ENCODE results near the gene PIGA. TPM values are rescaled to one million over a fixed set of nuclear protein-coding genes. Genes with fewer than 3 reads are reported as not detected.
A peak's percentile ranks its signal among the peaks of the same experiment; 100 is the strongest.

Gene PIGA
- total and polyA plus RNA-seq, 8 donors: 4.0 to 14.7 (median 9.1) TPM

DNA sequence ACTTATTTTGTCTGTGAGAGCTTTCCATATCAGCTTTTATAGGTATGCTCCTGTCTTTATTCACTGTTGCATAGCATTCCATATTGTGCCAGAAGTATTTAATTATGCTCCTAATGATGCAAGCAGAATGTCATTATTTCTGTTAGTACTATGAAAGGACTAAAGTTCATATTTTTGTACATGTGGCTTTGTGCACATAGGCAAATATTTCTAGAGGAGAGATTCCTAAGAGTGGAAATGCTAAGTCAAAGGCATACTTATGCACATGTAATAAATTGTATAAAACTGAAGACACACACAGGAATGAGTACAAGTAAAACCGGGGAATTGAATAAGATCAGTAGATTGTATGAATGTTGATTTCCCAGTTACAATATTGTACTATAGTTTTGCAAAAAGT lies 63.6 kb downstream of the PIGA start:
- DNase-seq: no peak
- Histone ChIP-seq H3K4me3 (no peak overlapping the region), H3K27me3 (peaks cover 0 to 6% (median under 1%) of the 10 kb centered on the region in 4 donors), H3K36me3 (no peaks in the 10 kb centered on the region), H3K9me3 (no peaks in the 10 kb centered on the region), H3K27ac (no peak overlapping the region), H3K4me1 (peaks cover 0 to 5% (median 0%) of the 10 kb centered on the region in 3 donors)
- intact Hi-C loops (cut with DNase I): no loop called here
- FAIRE-seq: no peak
- 45 to 85% methylated on average over 1 of the region's 1 CpG for WGBS, 2 donors
- TF ChIP-seq, protein P1, sequence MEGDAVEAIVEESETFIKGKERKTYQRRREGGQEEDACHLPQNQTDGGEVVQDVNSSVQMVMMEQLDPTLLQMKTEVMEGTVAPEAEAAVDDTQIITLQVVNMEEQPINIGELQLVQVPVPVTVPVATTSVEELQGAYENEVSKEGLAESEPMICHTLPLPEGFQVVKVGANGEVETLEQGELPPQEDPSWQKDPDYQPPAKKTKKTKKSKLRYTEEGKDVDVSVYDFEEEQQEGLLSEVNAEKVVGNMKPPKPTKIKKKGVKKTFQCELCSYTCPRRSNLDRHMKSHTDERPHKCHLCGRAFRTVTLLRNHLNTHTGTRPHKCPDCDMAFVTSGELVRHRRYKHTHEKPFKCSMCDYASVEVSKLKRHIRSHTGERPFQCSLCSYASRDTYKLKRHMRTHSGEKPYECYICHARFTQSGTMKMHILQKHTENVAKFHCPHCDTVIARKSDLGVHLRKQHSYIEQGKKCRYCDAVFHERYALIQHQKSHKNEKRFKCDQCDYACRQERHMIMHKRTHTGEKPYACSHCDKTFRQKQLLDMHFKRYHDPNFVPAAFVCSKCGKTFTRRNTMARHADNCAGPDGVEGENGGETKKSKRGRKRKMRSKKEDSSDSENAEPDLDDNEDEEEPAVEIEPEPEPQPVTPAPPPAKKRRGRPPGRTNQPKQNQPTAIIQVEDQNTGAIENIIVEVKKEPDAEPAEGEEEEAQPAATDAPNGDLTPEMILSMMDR (IDR thresholded peaks at IDR 0.05): no peak
- ATAC-seq: no peak

DNA sequence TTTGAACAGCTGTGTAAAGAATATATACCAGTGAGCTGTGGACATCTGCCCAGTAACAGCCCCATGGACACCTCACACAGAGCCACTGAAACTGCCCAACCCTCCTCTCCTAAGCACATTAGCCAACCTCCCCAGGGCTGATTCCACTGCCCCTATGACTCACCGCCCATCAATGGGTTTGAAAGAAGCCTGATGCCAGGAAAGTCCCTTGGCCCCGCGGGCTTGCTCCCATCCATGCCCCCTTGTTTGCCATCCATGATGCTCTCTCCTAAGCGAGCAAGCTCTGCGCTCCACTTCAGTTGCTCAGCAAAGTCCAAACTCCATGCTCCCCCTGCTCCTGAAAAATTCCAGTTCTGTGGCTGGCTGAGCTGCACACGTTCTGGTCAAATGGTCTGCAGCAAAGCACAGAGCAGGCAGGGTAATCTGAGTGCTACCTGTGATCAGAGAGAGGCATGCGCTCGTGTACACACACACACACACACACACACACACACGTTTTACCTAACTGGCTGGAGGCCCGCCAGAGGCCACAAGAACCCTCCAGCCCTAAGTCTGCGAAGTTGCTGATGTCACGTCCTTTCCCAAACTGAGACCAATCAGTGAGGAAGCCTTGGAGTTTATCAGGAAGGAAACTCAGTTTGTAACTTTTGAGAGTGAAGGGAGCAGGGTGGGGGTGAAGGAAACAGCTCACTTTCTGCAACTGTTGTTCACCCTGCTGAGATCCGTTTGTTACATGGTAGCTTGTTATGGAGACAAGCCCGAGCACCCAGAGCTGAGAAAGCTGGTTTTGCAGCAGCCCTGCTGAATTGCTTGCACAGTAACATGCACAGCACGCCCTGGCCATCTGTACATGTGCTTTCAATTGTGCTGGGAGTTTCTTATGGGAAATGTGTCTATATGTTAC lies 65.5 kb downstream of the PIGA start, which contains the start of gene ASB9:
ASB9 (minus strand) TSS at position 466 of the 904 bp plus-strand sequence; CDS start at position 257, 209 bp downstream.
- WGBS, 2 donors: 5 to 29% methylated on average over 15 of the region's 15 CpGs
- FAIRE-seq: no peak

More for the DNA sequence above, 65.5 kb downstream of the PIGA start, which contains the start of gene ASB9:
- Histone ChIP-seq H3K4me3 (peak within 1 kb of the TSS in 1 of 4 donors; percentile 6), H3K9me3 (no peaks in the 10 kb centered on the region), H3K27me3 (peaks cover 0 to 6% (median 0%) of the 10 kb centered on the region in 4 donors), H3K4me1 (peaks cover 0 to 5% (median 0%) of the 10 kb centered on the region in 3 donors), H3K27ac (peak within 1 kb of the TSS in 2 of 4 donors; percentile 61 to 69), H3K36me3 (no peaks in the 10 kb centered on the region)
- intact Hi-C loops (cut with DNase I): no loop called here
- peak; percentile 86 to 94 (median 89) for ATAC-seq
- TF ChIP-seq, protein P1 (IDR thresholded peaks at IDR 0.05): no peak
- DNase-seq: peak; percentile 57 to 76 (median 66)

Other genes starting within 250 kb of the PIGA start
- 1 to 10 TPM; 1.5 to 7.8 (median 2.3) TPM for gene ASB9, start 65.4 kb downstream of the PIGA start, total RNA-seq
- gene ASB9, start 65.4 kb downstream of the PIGA start, polyA plus RNA-seq: 10 to 100 TPM in 1 of 2 donors, 1 to 10 TPM in 1; 5.7 to 41.7 TPM
- under 1 TPM in 2 of 6 donors, not detected in 4; 0.09 to 0.22 TPM for gene ASB11, start 19.9 kb downstream of the PIGA start, total RNA-seq
- gene ASB11, start 19.9 kb downstream of the PIGA start, polyA plus RNA-seq: not detected
- under 1 TPM in 5 of 6 donors, not detected in 1; 0.19 to 0.58 (median 0.25) TPM for gene VEGFD, start 48.9 kb upstream of the PIGA start, total RNA-seq
- gene VEGFD, start 48.9 kb upstream of the PIGA start, polyA plus RNA-seq: 1 to 10 TPM in 1 of 2 donors, under 1 TPM in 1; 0.84 to 1.3 TPM
- gene PIR, start 157.8 kb upstream of the PIGA start, total RNA-seq: 1 to 10 TPM; 1.1 to 2.4 (median 1.7) TPM
- 1 to 10 TPM; 3.0 to 7.0 TPM for gene PIR, start 157.8 kb upstream of the PIGA start, polyA plus RNA-seq
- 1 to 10 TPM in 1 of 6 donors, under 1 TPM in 5; 0.28 to 3.2 (median 0.48) TPM for gene BMX, start 165.3 kb upstream of the PIGA start, total RNA-seq
- under 1 TPM; 0.27 to 0.73 TPM for gene BMX, start 165.3 kb upstream of the PIGA start, polyA plus RNA-seq